RWPE2 (cell line): ENCODE results near the gene LAMC3.

Source experiments
- ATAC-seq: fragments of 200-7000 bp; cut with Tn5 transposase; 3 replicates; pipeline ENCODE4 v1.9.1; 2021; ENCODE audit warnings: low read depth
- DNase-seq: peaks from one replicate; pipeline ENCODE4 v3.0.0-alpha.2; 2020; ENCODE audit warnings: low spot score
- H3K27ac ChIP-seq: fragments of 450-650 bp; 2 replicates; pipeline ENCODE4 v1.5.1; 2017; ENCODE audit warnings: mild to moderate bottlenecking; ENCODE audit not compliant: poor library complexity, severe bottlenecking
- H3K27me3 ChIP-seq: fragments of 250-450 bp; sonication (Bioruptor Pico); 2 replicates; pipeline ENCODE4 v1.5.1; 2021; ENCODE audit warnings: mild to moderate bottlenecking, moderate library complexity; ENCODE audit not compliant: insufficient read depth, poor library complexity, severe bottlenecking
- H3K36me3 ChIP-seq: fragments of 250-450 bp; sonication (Bioruptor Pico); 2 replicates; pipeline ENCODE4 v1.5.1; 2020; ENCODE audit warnings: low read depth, mild to moderate bottlenecking, moderate library complexity
- H3K4me1 ChIP-seq: fragments of 250-450 bp; sonication (Bioruptor Pico); 2 replicates; pipeline ENCODE4 v1.5.1; 2021; ENCODE audit warnings: mild to moderate bottlenecking, moderate library complexity; ENCODE audit not compliant: insufficient read depth, poor library complexity, severe bottlenecking
- H3K4me3 ChIP-seq: fragments of 250-450 bp; sonication (Bioruptor Pico); 2 replicates; pipeline ENCODE4 v1.5.1; 2021; ENCODE audit warnings: mild to moderate bottlenecking, moderate library complexity; ENCODE audit not compliant: severe bottlenecking
- H3K9me3 ChIP-seq: fragments of 250-450 bp; sonication (Bioruptor Pico); 2 replicates; pipeline ENCODE4 v1.5.1; 2021; ENCODE audit warnings: mild to moderate bottlenecking, moderate library complexity; ENCODE audit not compliant: severe bottlenecking
- TF ChIP-seq, protein P1 (sequence below): fragments of 450-650 bp; IDR thresholded peaks from one replicate; pipeline ENCODE4 v1.5.1; 2017; ENCODE audit warnings: mild to moderate bottlenecking, moderate library complexity; ENCODE audit not compliant: poor library complexity, severe bottlenecking

LAMC3 gene

DNA sequence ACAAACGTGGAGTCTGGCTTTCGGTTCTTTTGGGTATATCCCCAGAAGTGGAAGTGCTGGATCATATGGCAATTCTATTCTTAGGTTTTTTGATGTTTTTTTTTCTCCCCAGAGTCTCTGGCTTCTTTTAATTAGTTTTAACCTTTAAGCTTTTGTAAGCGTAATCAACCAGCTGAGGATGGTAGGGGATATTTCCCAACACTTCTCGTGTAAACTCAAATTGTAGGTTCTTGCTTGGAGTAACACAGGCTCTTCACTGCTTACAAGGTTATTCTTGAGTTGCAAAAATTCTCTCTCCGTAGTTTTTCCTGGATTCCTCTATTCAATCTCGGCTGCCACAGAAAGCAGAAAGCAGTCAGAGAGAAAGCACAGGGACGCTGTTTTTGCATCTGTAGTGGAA is 11.9 kb downstream of the LAMC3 start:
- H3K27ac ChIP-seq = no peak overlapping the region
- no peaks in the 10 kb centered on the region for H3K36me3 ChIP-seq
- DNase-seq (no peak), ATAC-seq (no peak)
- H3K9me3 ChIP-seq = peaks cover 9% of the 10 kb centered on the region
- no peak overlapping the region for H3K4me3 ChIP-seq
- H3K27me3 ChIP-seq = no peaks in the 10 kb centered on the region
- no peaks in the 10 kb centered on the region for H3K4me1 ChIP-seq
- TF ChIP-seq, protein P1, sequence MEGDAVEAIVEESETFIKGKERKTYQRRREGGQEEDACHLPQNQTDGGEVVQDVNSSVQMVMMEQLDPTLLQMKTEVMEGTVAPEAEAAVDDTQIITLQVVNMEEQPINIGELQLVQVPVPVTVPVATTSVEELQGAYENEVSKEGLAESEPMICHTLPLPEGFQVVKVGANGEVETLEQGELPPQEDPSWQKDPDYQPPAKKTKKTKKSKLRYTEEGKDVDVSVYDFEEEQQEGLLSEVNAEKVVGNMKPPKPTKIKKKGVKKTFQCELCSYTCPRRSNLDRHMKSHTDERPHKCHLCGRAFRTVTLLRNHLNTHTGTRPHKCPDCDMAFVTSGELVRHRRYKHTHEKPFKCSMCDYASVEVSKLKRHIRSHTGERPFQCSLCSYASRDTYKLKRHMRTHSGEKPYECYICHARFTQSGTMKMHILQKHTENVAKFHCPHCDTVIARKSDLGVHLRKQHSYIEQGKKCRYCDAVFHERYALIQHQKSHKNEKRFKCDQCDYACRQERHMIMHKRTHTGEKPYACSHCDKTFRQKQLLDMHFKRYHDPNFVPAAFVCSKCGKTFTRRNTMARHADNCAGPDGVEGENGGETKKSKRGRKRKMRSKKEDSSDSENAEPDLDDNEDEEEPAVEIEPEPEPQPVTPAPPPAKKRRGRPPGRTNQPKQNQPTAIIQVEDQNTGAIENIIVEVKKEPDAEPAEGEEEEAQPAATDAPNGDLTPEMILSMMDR = no peak

DNA sequence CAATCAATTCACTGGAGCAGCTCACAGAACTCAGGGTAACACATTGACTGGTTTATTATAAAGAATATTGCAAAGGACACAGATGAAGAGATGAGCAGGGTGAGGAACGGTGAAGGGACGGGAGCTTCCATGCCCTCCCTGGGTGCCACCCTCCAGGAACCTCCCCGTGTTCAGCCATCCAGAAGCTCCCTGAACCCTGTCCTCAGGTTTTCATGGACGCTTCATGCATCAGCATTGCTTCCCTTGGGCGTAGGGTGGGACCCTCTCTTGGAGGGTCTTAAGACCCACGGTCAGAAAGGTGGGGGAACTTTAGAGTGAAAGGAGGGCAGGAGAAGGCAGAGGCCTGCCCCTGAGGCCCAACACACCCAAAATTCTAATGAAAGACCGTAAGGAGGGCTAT is 12.8 kb downstream of the LAMC3 start:
- no peak for DNase-seq
- TF ChIP-seq, protein P1 = no peak
- ATAC-seq = no peak
- Histone ChIP-seq H3K4me1 (no peaks in the 10 kb centered on the region), H3K9me3 (peaks cover 6% of the 10 kb centered on the region), H3K27ac (no peak overlapping the region), H3K27me3 (no peaks in the 10 kb centered on the region), H3K36me3 (no peaks in the 10 kb centered on the region), H3K4me3 (no peak overlapping the region)

DNA sequence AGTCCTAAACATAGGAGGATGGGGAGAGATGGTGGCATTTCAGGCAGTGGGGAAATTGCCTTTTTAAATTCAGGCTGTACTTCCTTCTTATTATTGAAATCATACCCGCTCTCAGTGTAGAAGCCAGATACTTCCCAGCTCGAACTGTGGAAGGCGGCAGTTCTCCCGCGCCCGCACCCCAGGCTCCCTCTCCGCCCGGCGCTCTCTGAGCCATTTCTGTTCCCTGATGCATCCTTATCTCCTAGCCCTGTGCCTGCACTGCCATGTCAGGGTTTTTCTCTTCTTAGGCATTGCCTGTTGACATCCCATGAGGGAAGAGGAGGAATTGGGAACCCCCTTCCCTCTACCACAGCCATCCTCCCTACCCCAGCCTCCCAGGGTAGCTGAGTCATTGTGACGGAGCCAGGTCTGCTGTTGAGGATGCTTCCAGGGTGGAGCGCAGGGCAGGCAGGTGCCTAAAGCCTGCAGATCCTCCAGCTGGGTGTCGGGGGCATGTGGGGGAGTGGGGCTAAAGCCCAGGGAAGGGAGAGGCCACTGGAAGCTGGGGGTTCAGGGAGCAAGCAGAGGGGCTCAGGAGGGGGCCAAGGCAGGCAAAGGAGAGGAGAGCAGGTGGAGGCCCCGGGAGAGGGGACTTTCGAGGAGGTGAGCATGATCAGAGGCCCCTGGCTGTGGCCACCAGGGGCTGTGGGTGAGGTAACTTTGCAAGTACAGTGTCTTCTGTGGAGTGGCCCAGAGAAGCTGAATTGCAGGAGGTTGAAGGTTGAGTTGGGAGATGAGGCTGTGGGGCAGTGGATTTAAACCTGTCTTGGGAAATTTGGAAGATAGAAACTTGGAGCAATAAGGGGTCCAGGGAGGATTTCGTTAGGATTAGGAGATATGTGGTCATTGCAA is 16.2 kb downstream of the LAMC3 start:
- no peak overlapping the region for H3K4me3 ChIP-seq
- H3K27me3 ChIP-seq = no peaks in the 10 kb centered on the region
- no peak for DNase-seq
- H3K4me1 ChIP-seq = no peaks in the 10 kb centered on the region
- H3K27ac ChIP-seq = no peak overlapping the region
- ATAC-seq = no peak
- TF ChIP-seq, protein P1 = no peak
- peaks cover 6% of the 10 kb centered on the region for H3K9me3 ChIP-seq
- H3K36me3 ChIP-seq = no peaks in the 10 kb centered on the region

DNA sequence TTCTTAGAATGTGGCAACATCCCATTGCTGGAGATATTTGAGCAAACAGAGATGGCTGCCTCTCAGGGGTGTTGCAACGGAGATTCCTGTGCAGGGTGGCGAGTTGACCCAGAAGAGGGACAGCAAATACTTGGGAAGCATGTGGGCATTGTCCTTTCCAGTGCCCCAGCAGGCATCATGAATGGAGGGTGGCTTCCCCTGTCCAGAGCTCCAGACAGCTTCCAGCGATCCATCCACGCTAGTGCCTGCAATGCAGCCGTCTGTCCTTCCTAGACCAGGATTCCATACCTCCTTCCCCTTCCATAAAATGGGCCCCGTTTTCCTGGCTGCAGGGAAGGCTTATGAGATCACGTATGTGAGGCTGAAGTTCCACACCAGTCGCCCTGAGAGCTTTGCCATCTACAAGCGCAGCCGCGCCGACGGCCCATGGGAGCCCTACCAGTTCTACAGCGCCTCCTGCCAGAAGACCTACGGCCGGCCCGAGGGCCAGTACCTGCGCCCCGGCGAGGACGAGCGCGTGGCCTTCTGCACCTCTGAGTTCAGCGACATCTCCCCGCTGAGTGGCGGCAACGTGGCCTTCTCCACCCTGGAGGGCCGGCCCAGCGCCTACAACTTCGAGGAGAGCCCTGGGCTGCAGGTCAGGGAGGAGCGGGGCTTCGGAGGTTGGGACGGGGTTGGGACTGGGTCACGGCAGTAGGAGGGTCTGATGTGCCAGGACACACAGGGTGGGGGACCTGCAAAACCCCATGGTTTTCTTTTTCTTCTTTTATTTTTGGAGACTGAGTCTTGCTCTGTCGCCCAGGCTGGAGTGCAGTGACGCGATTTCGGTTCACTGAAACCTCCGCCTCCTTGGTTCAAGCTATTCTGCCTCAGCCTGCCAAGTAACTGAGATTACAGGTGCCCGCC is 17.2 kb downstream of the LAMC3 start:
- no peak for ATAC-seq
- H3K4me1 ChIP-seq = no peaks in the 10 kb centered on the region
- TF ChIP-seq, protein P1 = no peak
- H3K4me3 ChIP-seq = no peak overlapping the region
- no peaks in the 10 kb centered on the region for H3K36me3 ChIP-seq
- DNase-seq = no peak
- H3K27me3 ChIP-seq = no peaks in the 10 kb centered on the region
- no peak overlapping the region for H3K27ac ChIP-seq
- peaks cover 6% of the 10 kb centered on the region for H3K9me3 ChIP-seq
